Endothelial cell of umbilical vein (primary cell): ENCODE measurements around the gene NOD2.

Experiments used
- EZH2 ChIP-seq: IDR thresholded peaks from 2 replicates; pipeline ENCODE4 v1.6.1; 2012; ENCODE audit warnings: borderline replicate concordance, low read depth, mild to moderate bottlenecking, moderate library complexity, low read length, inconsistent platforms; ENCODE audit not compliant: severe bottlenecking
- FOS ChIP-seq: IDR thresholded peaks from 2 replicates; pipeline ENCODE4 v1.6.1; 2011; ENCODE audit warnings: mild to moderate bottlenecking, low read length, moderate library complexity, borderline replicate concordance; ENCODE audit not compliant: insufficient read depth
- MYC ChIP-seq: IDR thresholded peaks from one replicate; pipeline ENCODE4 v1.6.1; 2011; ENCODE audit warnings: mild to moderate bottlenecking, low read depth, low read length
- POLR2A ChIP-seq: IDR thresholded peaks from 2 replicates; pipeline ENCODE4 v1.6.1; 2012; ENCODE audit warnings: low read depth, mild to moderate bottlenecking, control low read depth, low read length
- TF ChIP-seq, protein P1 (sequence below), 2 donors: IDR thresholded peaks; 1 replicate in 1 of 2; 2 replicates in 1 of 2; pipeline ENCODE4 v1.5.1; 2011; ENCODE audit warnings: low read length in 2 of 2, mild to moderate bottlenecking in 2 of 2, moderate library complexity in 2 of 2, control low read depth in 1 of 2, inconsistent platforms in 1 of 2, low read depth in 1 of 2; ENCODE audit not compliant: insufficient read depth in 1 of 2; ENCODE audit errors: extremely low read depth in 1 of 2

DNA sequence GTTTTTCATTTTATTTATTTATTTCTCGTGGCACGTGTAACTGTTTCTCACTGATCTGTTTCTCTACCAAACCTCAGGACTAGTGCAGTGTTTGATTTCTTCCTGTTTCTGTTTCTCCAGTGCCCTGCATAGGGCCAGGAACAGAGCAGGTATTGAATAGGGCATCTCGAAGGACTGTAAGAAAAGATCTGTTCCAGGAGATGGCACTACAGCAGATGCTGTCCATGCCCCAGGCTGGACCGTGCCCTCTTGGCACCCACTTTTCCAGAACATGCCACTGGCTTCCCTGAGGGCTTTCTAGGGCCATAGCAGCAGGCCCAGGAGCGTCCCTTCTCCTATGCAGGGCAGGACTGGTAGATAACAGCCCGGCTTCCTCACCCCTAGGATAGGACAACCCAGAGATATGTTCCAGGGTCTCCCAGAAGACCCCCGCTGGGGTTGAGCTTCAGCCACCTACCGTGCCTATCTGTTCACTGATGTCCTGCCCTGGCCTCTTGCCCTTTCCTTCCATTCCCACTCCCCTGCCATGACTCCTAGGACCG, 16.7 kb upstream of the NOD2 start:
- TF ChIP-seq POLR2A: no peak
- TF ChIP-seq, protein P1, sequence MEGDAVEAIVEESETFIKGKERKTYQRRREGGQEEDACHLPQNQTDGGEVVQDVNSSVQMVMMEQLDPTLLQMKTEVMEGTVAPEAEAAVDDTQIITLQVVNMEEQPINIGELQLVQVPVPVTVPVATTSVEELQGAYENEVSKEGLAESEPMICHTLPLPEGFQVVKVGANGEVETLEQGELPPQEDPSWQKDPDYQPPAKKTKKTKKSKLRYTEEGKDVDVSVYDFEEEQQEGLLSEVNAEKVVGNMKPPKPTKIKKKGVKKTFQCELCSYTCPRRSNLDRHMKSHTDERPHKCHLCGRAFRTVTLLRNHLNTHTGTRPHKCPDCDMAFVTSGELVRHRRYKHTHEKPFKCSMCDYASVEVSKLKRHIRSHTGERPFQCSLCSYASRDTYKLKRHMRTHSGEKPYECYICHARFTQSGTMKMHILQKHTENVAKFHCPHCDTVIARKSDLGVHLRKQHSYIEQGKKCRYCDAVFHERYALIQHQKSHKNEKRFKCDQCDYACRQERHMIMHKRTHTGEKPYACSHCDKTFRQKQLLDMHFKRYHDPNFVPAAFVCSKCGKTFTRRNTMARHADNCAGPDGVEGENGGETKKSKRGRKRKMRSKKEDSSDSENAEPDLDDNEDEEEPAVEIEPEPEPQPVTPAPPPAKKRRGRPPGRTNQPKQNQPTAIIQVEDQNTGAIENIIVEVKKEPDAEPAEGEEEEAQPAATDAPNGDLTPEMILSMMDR (IDR thresholded peaks at IDR 0.05; ENCODE audit: extremely low read depth in 1 of 2, insufficient read depth in 1 of 2, low read depth in 1 of 2, low read length in 2 of 2): no peak
- no peak for TF ChIP-seq MYC
- no peak for TF ChIP-seq FOS
- no peak for TF ChIP-seq EZH2
